ENCODE data around the gene MBOAT1. TPM values are rescaled to one million over a fixed set of nuclear protein-coding genes. Genes with fewer than 3 reads are reported as not detected.

Gene MBOAT1
- total and polyA plus RNA-seq, 2 of the 13 experiments (the other 11 are each of a cell fraction or from before 2014, with no cell fraction given): not detected

DNA sequence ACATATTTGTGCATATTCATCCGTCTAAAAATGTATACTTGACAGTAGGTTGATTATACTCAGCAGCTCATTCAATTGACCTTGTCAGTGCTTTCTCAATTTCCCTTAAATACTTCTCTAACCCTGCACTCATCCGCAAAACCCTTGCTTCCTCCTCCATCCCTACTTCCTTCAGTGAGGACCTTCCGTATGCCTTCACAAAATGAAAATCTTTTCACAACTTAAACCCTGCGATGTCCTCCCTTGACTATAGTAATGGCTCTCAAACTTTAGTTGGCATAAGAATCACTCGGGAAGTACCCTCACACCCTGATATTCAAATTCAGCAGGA, 5.2 kb downstream of the MBOAT1 start:
- ChIA-PET POLR2A (no interaction called here), CTCF (ENCODE audit: low intra/inter-chr PET ratio, low total read pairs) (no interaction called here)
- no peak for ATAC-seq
- 49% methylated on average over 5 of the region's 5 CpGs for WGBS (ENCODE audit: low lambda C conversion rate)
- Histone ChIP-seq H2AFZ (ENCODE audit: low read length) (no peak overlapping the region), H3K9ac (ENCODE audit: insufficient read depth, low read depth, low read length) (no peak overlapping the region), H3K36me3 (replicated peaks in 1 of 2; ENCODE audit: control insufficient read depth in 1 of 2, insufficient read depth in 2 of 2, low read length in 2 of 2) (no peaks in the 10 kb centered on the region), H3K4me2 (ENCODE audit: low read depth, low read length) (no peak overlapping the region), H3K27me3 (ENCODE audit: control insufficient read depth in 1 of 2, insufficient read depth in 2 of 2, low read length in 2 of 2) (peaks cover 2 to 19% of the 10 kb centered on the region in 2 experiments; a peak in 4 of 5 replicates), H4K20me1 (ENCODE audit: insufficient read depth, low read length) (no peaks in the 10 kb centered on the region), H3K4me1 (ENCODE audit: insufficient read depth, low read length) (no peaks in the 10 kb centered on the region), H3K4me3 (replicated peaks in 1 of 3; ENCODE audit: insufficient read depth in 1 of 3, low read depth in 2 of 3, low read length in 3 of 3) (no peak overlapping the region), H3K79me2 (ENCODE audit: insufficient read depth, low read length) (no peaks in the 10 kb centered on the region), H3K9me3 (ENCODE audit: low read length) (no peaks in the 10 kb centered on the region), H3K27ac (ENCODE audit: extremely low read length, insufficient read depth, low read length) (no peak overlapping the region)
- TF ChIP-seq SMAD3 (CRISPR knock-in tag; IDR thresholded peaks at IDR 0.05) (no peak), ZNF614 (CRISPR knock-in tag; IDR thresholded peaks at IDR 0.05; ENCODE audit: borderline replicate concordance) (no peak), CENPT (CRISPR knock-in tag; IDR thresholded peaks at IDR 0.05; ENCODE audit: low read depth) (no peak), MTA1 (CRISPR knock-in tag; IDR thresholded peaks at IDR 0.05; ENCODE audit: borderline replicate concordance) (no peak)
- intact Hi-C loops (cut with micrococcal nuclease; ENCODE audit: unreplicated experiment) (no loop called here), in situ Hi-C loops (cut with HindIII; ENCODE audit: extremely low pct_ligation_motif_present, low pct_unique_long_range_greater_than_20kb) (no loop called here)
- no peak for DNase-seq (ENCODE audit: low spot score)
- no TSS peak for BruUV-seq (replicated peaks)
- FAIRE-seq: no peak

DNA sequence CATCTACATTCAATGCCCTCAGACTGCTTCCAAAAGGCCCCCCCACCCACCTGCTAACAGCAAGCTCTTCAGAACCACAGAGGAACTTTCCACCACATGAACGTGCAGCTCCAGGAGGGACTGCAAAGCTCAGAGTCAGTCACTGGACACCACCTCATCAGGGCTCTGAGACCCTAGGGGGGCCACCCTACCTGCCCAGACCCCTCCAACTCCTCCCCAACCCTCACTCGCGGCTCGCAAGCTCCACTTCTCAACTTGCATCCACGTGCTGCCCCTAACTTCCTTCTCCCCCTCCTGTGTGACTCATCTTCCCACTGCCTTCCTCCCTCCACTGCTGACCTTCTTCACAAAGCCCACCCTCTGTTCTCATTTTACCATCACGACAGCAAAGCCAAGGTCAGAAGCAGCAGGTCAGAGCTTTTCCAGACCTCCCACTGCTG, 6.5 kb downstream of the MBOAT1 start:
- Histone ChIP-seq H3K9me3 (ENCODE audit: low read length) (no peaks in the 10 kb centered on the region), H2AFZ (ENCODE audit: low read length) (no peak overlapping the region), H4K20me1 (ENCODE audit: insufficient read depth, low read length) (no peaks in the 10 kb centered on the region), H3K4me2 (ENCODE audit: low read depth, low read length) (no peak overlapping the region), H3K4me1 (ENCODE audit: insufficient read depth, low read length) (no peaks in the 10 kb centered on the region), H3K9ac (ENCODE audit: insufficient read depth, low read depth, low read length) (no peak overlapping the region), H3K79me2 (ENCODE audit: insufficient read depth, low read length) (no peaks in the 10 kb centered on the region), H3K4me3 (replicated peaks in 1 of 3; ENCODE audit: insufficient read depth in 1 of 3, low read depth in 2 of 3, low read length in 3 of 3) (no peak overlapping the region), H3K27ac (ENCODE audit: extremely low read length, insufficient read depth, low read length) (no peak overlapping the region), H3K36me3 (replicated peaks in 1 of 2; ENCODE audit: control insufficient read depth in 1 of 2, insufficient read depth in 2 of 2, low read length in 2 of 2) (no peaks in the 10 kb centered on the region), H3K27me3 (ENCODE audit: control insufficient read depth in 1 of 2, insufficient read depth in 2 of 2, low read length in 2 of 2) (peaks cover 0 to 6% of the 10 kb centered on the region in 2 experiments; a peak in 4 of 5 replicates)
- CTCF ChIA-PET (ENCODE audit: low intra/inter-chr PET ratio, low total read pairs): no interaction called here
- in situ Hi-C loops (cut with HindIII; ENCODE audit: extremely low pct_ligation_motif_present, low pct_unique_long_range_greater_than_20kb): no loop called here
- no TSS peak for BruUV-seq (replicated peaks)
- no peak for ATAC-seq
- 50% methylated on average over 5 of the region's 6 CpGs for WGBS (ENCODE audit: low lambda C conversion rate)
- no peak for FAIRE-seq
- intact Hi-C loops (cut with micrococcal nuclease; ENCODE audit: unreplicated experiment): no loop called here
- DNase-seq (ENCODE audit: low spot score): no peak
- POLR2A ChIA-PET: no interaction called here
- TF ChIP-seq ZHX2 (IDR thresholded peaks at IDR 0.05; ENCODE audit: low read depth) (no peak), ZHX2 (CRISPR knock-in tag; IDR thresholded peaks at IDR 0.05; ENCODE audit: borderline replicate concordance) (no peak), HOXA3 (CRISPR knock-in tag; IDR thresholded peaks at IDR 0.05) (no peak), MEF2D (CRISPR knock-in tag; IDR thresholded peaks at IDR 0.05) (no peak), MBD4 (IDR thresholded peaks at IDR 0.05; ENCODE audit: borderline replicate concordance, low read length) (no peak)

Data from HepG2 (cell line).